GM21723 (cell line): ENCODE results near the gene KRTAP4-4.

Experiments used
- ATAC-seq: cut with Tn5 transposase; IDR thresholded peaks from one replicate; pipeline ENCODE4 v1.9.1; 2021; ENCODE audit warnings: mild to moderate bottlenecking, moderate library complexity; ENCODE audit not compliant: unreplicated experiment

The KRTAP4-4 gene

DNA sequence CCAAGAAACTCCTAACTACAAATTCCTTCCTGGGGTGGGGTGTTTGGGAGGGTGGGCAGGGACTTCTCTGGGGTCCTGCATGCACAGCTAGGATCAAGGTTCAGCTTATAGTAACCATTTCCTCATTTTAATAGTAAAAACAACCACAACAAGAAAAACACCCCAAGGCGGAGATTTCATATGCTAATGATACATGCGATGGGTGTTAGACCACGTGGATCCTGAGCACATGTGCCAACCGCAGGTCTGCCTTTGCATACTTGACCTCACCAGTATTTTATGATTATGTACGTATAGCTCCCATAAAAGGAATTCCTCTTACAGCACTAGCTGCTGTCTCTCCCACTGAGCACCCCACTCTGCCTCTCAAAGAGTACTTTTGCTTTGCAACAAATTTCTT, 44.3 kb downstream of the KRTAP4-4 start:
- no peak for ATAC-seq

GRCh38 chr17:41111151-41111885, 49.2 kb downstream of the KRTAP4-4 start:
- no peak for ATAC-seq
